ENCODE results near the gene SLC66A3.
"Not testable (repeated sequence)": the region's sequence is repeated elsewhere in the genome, so short reads cannot be mapped to it uniquely, and the experiment has no call there.

SLC66A3 gene

DNA sequence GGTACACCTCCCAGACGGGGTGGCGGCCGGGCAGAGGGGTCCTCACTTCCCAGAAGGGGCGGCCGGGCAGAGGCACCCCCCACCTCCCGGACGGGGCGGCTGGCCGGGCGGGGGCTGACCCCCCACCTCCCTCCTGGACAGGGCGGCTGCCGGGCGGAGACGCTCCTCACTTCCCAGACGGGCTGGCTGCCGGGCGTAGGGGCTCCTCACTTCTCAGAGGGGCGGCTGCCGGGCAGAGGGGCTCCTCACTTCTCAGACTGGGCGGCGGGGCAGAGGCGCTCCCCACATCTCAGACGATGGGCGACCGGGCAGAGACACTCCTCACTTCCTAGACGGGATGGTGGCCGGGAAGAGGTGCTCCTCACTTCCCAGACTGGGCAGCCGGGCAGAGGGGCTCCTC is 9.8 kb downstream of the SLC66A3 start:
- not testable (repeated sequence) for DNase-seq

DNA sequence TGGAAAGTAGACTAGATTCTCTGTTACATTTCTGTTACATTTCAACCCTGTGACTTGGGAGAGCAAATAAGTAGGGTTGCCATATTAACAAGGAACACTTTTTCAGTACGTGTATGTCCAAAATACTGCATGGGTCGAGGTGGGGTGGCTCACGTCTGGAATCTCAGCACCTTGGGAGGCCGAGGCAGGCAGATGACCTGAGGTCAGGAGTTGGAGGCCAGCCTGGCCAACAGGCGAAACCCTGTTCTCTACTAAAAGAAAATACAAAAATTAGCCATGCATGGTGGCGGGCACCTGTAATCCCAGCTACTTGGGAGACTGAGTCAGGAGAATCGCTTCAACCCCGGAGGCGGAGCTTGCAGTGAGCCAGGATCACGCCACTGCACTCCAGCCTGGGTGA is 11.2 kb downstream of the SLC66A3 start:
- no peak for DNase-seq

GRCh38 chr2:11168488-11168887 is 13.2 kb downstream of the SLC66A3 start:
- DNase-seq: no peak

GRCh38 chr2:11169333-11169732 is 14.1 kb downstream of the SLC66A3 start:
- no peak for DNase-seq

- DNase-seq: no peak
These were observed 19.0 kb downstream of the SLC66A3 start for GRCh38 chr2:11174222-11174621.

- no peak for DNase-seq
These were observed 20.1 kb downstream of the SLC66A3 start for GRCh38 chr2:11175293-11175795.

GRCh38 chr2:11177871-11178690 is 22.8 kb downstream of the SLC66A3 start:
- DNase-seq: no peak

DNA sequence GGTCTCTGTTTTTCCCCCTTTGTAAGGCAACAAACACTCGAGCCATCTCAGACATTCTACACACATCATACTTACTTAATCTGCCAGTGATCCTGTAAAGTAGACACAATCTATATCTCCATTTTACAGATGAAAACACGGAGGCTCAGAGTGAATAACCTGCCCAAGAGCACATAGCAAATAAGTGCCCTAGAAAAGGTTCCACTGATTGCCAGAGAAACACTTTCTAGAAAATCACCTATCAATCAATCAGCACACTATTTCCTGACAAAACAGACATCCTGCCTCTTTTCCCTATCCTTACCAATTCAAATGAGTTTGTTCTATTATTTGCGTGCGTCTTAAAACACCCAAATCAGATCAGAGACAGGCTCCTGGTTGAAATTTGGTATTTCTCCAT is 23.9 kb downstream of the SLC66A3 start:
- no peak for DNase-seq

DNA sequence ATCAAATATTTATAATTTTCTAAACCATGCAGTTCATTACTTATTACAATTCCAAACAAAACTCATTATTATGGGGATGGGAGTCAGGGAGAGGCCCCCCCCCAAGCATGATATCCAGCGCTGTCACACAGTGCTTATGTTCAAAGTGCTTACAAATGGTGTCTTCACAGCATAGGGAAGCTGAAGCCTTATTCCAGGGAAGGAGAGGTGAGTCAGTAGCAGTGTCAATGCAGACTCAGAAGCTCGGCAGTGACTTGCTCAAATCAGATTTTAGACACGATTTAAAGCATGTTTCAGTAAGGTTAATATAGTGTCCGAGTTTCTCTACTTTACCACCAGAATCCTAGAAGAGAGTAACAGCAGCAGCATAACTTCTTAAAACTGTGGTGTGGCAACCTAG is 24.6 kb downstream of the SLC66A3 start:
- DNase-seq: no peak

GRCh38 chr2:11180653-11181052 is 25.4 kb downstream of the SLC66A3 start:
- DNase-seq: no peak

- DNase-seq: no peak
These were observed 27.7 kb downstream of the SLC66A3 start for GRCh38 chr2:11182951-11183350.

GRCh38 chr2:11186145-11186544 is 30.9 kb downstream of the SLC66A3 start:
- DNase-seq: no peak

- DNase-seq: no peak
These were observed 31.9 kb downstream of the SLC66A3 start for GRCh38 chr2:11187083-11187619.

DNA sequence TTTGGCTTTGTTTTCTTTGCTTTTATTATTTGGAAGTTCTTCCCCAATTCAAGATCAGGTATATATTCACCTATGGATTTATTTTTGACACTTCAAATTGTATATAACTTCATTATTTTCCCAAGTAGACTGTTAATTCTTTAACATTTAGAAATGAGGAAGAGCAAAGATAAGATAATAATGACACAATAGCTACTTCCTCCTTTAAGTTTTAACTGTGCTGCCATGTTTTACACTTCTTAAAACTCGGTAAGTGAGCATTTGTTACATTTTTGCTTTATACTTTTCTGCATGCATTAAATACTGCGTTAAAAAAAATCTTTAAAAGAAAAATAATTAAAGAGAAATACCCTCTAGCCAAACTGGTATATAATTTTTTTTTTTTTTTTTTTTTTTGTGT is 32.5 kb downstream of the SLC66A3 start:
- no peak for DNase-seq

DNA sequence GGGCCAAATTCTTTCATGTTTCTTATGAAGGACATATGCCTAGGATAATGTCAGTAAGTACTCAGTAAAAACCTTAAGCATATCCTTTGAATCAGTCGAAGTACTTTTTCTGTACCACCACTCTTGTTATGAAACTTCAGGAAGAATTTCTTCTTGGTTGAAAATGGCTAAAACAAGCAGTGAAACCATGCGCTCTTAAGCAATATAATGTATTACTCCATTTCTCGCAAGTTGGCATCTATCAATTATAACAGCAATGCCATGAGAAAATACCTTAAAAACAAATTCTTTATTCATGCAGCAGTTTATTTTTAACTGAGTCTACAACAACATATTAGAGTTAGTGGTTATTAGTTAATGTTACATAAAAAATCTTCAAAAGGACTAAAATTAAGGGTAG is 41.0 kb downstream of the SLC66A3 start:
- DNase-seq: no peak

- no peak for DNase-seq
These were observed 45.4 kb downstream of the SLC66A3 start for GRCh38 chr2:11200651-11201050.

- DNase-seq: no peak
These were observed 46.7 kb downstream of the SLC66A3 start for GRCh38 chr2:11201969-11202368.

DNA sequence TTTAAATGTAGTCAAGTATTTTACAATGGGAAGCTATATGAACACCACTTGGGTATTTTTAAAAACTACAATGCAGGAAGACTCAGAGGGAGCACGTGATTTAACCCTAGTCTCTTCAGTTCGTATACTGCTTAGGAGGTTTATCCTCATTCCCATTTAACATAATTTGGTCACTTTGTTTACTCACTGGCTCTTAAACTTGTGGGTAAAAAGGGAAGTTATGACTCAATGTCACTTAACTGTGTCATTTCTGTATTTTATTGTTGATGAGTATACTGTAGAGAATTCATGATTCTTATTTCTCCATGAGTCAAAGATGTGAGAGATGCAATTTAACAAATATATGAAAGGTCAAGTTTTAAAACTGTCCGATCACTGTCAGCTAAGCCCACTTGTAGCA is 48.2 kb downstream of the SLC66A3 start:
- no peak for DNase-seq

DNA sequence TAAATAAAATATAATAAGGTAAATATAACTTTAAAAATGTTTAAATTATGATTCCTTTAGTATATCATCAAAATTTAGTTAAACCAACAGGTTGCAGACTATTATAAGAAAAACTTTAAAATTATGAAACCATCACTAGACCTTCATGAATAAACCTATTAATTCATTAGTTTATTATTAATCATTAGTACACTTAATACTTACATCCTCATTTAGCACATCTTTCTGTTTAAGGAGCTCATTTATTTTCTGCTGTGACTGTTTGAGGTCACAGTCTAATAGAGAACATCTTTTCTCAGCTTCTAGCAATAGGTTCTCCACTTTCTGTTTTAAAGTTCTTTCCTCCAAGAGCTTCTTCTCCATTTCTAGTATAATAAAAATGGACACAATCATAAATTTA is 52.8 kb downstream of the SLC66A3 start:
- DNase-seq: no peak

DNA sequence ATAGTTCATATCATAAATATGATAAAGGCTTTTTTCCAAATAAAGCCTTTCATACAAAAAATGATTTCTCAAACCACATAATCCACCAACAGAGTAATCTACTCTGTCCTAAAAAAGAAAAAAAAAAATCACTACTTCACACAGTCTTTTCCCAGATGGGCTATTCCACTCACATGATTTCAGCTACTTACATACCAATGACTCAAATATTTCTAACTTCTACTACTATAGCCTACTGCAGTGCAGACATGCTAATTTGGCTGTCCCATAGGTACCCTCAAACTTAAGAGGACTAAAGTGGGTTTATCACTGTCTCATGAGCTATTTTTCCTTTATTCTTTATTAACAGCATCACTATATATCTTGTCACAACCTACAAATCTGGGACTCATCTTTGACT is 57.4 kb downstream of the SLC66A3 start:
- no peak for DNase-seq

- DNase-seq: no peak
These were observed 57.9 kb downstream of the SLC66A3 start for GRCh38 chr2:11213090-11213638.

GRCh38 chr2:11213975-11214374 is 58.7 kb downstream of the SLC66A3 start:
- no peak for DNase-seq

- DNase-seq: no peak
These were observed 59.5 kb downstream of the SLC66A3 start for GRCh38 chr2:11214770-11215169.

- DNase-seq: no peak
These were observed 60.1 kb downstream of the SLC66A3 start for GRCh38 chr2:11215407-11215806.
